Epithelial cell of esophagus (primary cell): ENCODE measurements around the gene SLC2A11.
A peak's percentile ranks its signal among the peaks of the same experiment; 100 is the strongest.
"Not testable (repeated sequence)": the region's sequence is repeated elsewhere in the genome, so short reads cannot be mapped to it uniquely, and the experiment has no call there.

Experiments
- DNase-seq: peaks from one replicate; pipeline ENCODE4 v3.0.0; 2010; ENCODE audit warnings: low read depth
- H3K4me3 ChIP-seq: 2 replicates; pipeline ENCODE4 v1.5.1; 2011; ENCODE audit warnings: mild to moderate bottlenecking, low read length, control low read depth
- TF ChIP-seq, protein P1 (sequence below): IDR thresholded peaks from 2 replicates; pipeline ENCODE4 v1.5.1; 2011; ENCODE audit warnings: low read depth, mild to moderate bottlenecking, low read length, control low read depth, inconsistent platforms; ENCODE audit not compliant: insufficient read depth; ENCODE audit errors: missing control alignments

The SLC2A11 gene

DNA sequence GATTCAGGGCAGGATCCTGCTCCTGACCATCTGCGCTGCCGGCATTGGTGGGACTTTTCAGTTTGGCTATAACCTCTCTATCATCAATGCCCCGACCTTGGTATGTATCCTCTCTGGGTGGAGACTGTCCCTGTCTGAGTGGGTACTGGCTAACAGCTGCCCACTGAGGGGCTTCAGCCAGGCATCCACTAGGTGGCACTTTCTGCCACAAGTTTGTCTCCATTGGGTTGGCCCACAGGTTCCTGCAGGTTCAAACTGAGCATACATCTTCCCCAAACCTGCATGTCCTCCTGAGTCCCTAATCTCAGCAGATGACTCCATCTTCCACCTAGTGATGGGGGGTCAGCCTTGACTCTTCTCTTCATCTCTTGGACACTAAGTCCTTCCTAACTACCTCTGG, 4.4 kb downstream of the SLC2A11 start:
- DNase-seq: peak; percentile 65
- H3K4me3 ChIP-seq: no peak overlapping the region
- TF ChIP-seq, protein P1, sequence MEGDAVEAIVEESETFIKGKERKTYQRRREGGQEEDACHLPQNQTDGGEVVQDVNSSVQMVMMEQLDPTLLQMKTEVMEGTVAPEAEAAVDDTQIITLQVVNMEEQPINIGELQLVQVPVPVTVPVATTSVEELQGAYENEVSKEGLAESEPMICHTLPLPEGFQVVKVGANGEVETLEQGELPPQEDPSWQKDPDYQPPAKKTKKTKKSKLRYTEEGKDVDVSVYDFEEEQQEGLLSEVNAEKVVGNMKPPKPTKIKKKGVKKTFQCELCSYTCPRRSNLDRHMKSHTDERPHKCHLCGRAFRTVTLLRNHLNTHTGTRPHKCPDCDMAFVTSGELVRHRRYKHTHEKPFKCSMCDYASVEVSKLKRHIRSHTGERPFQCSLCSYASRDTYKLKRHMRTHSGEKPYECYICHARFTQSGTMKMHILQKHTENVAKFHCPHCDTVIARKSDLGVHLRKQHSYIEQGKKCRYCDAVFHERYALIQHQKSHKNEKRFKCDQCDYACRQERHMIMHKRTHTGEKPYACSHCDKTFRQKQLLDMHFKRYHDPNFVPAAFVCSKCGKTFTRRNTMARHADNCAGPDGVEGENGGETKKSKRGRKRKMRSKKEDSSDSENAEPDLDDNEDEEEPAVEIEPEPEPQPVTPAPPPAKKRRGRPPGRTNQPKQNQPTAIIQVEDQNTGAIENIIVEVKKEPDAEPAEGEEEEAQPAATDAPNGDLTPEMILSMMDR: peak; percentile 73

DNA sequence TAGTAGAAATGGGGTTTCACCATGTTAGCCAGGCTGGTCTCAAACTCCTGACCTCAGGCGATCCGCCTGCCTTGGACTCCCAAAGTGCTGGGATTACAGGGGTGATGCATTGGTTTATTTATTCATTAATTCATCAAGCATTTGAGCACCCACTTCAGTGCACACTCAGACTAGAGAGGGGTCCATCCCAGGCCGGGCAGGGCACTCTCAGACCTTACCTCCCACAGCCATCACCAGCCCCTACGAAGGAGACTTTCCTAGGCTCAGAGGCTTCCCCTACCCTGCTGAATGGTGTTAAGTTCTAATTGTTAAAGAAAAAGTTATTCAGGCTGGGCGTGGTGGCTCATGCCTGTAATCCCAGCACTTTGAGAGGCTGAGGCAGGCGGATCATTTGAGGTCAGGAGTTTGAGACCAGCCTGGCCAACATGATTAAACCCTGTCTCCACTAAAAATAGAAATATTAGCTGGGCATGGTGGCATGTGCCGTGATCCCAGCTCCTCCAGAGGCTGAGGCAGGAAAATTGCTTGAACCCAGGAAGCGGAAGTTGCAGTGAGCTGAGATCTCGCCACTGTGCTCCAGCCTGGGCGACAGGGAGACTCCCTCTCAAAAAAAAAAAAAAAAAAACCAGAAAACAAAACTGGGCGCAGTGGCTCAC, 7.0 kb downstream of the SLC2A11 start:
- not testable (repeated sequence) for H3K4me3 ChIP-seq, DNase-seq

DNA sequence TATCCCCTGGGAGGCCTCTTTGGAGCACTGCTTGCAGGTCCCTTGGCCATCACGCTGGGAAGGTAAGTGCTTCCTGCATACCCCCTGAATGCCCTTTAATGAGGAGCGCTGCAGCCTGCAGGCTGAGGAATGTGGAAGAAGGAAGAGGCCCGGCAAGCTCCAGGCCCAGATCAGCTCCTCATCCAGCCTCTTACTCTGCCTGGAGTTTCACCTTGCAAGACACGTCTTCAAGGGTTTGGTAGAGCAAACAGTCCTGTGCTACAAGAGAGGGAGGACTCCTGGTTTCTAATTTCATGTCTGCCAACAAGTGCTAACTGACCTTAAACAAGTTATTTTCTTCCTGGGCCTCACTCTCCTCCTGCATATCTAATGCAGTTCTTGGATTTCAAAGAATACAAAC, 10.9 kb downstream of the SLC2A11 start:
- DNase-seq: no peak
- H3K4me3 ChIP-seq: no peak overlapping the region
- TF ChIP-seq, protein P1: no peak

DNA sequence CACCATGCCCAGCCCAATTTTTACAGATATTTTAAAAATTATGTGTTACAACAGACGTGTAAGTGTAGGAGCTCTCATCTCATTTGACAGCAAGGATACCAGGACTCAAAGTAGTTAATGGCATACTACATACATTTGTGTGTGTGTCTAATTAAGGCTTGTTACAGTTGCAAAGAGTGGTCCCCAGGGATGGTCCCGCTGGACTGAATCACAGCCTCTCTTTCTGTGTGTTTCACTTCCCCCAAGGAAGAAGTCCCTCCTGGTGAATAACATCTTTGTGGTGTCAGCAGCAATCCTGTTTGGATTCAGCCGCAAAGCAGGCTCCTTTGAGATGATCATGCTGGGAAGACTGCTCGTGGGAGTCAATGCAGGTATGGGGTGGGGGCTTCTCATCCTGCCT, 17.2 kb downstream of the SLC2A11 start:
- DNase-seq: no peak
- TF ChIP-seq, protein P1: no peak
- H3K4me3 ChIP-seq: no peak overlapping the region

DNA sequence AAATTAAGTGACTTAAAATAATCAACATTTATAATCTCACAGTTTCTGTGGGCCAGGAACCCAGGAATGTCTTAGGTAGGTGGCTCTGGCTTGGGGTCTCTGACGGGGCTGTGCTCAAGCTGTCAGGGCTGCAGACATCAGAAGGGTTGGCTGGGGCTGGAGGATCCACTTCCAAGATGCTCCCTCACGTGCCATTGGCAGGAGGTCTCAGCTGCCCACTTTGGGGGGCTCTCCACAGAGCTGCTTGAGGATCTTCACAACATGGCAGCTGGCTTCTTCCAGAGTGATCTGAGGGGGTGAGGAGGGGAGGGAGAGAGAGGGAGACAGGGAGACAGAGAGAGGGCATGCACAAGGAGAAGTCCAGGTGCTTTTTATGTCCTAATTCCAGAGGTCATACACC, 18.1 kb downstream of the SLC2A11 start:
- H3K4me3 ChIP-seq: no peak overlapping the region
- DNase-seq: no peak
- TF ChIP-seq, protein P1: no peak

DNA sequence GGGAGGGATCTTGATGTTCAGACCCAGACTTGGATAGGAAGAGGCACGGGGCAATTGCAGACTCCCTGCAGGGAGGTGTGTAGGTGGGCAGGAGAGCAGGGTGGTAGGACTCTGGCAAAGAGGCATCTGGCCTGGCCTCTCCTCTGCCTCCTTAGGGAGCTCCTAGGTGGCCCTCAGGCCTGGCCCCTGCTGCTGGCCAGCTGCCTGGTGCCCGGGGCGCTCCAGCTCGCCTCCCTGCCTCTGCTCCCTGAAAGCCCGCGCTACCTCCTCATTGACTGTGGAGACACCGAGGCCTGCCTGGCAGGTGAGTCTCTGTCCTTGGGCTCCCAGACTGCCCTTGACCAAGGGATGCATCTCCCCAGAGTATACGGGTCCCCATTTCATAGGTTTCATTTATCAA, 19.9 kb downstream of the SLC2A11 start:
- TF ChIP-seq, protein P1: no peak
- DNase-seq: no peak

DNA sequence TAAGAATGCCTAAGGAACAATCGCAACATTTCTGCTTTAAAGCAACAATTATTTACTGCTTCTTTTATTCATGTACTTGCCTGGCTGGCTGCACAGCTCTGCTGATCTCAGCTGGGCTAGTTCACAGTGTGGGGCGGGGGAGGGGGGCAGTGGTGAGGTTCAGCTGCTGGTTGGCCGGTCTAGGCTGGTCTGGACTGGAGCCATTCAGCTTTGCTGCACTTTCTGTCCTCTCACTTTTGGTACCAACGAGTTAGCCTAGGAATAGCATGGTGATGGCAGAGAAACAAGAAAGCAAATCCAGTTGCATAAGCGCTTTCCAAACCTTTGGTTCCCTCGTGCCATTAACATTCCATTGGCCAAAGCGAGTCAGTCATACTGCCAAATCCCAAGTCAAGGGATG, 20.5 kb downstream of the SLC2A11 start:
- TF ChIP-seq, protein P1: no peak
- no peak for DNase-seq
- H3K4me3 ChIP-seq: no peak overlapping the region

More for the DNA sequence above, 19.9 kb downstream of the SLC2A11 start:
- no peak overlapping the region for H3K4me3 ChIP-seq
